Tibial nerve (tissue), 3 donors: ENCODE results near the gene WNK4.
"Not testable (repeated sequence)": the region's sequence is repeated elsewhere in the genome, so short reads cannot be mapped to it uniquely, and the experiment has no call there.

Experiments used
- CTCF ChIP-seq, 5 experiments: fragments of 200-600 bp in 3 of 5; fragments of 450-650 bp in 2 of 5; sonication (generic) in 3 of 5; IDR thresholded peaks; one replicate each; pipeline ENCODE4 v1.5.1; 2016 to 2019; ENCODE audit warnings: antibody characterized with exemption in 5 of 5, mild to moderate bottlenecking in 3 of 5, moderate library complexity in 2 of 5
- POLR2A ChIP-seq, 2 donors: fragments of 450-650 bp; IDR thresholded peaks; one replicate each; pipeline ENCODE4 v1.6.1; 2017; ENCODE audit warnings: antibody characterized with exemption in 2 of 2, mild to moderate bottlenecking in 2 of 2, moderate library complexity in 2 of 2

- not testable (repeated sequence) for TF ChIP-seq POLR2A, CTCF (IDR thresholded peaks at IDR 0.05)
Measured at GRCh38 chr17:42769964-42770363, 10.4 kb upstream of the WNK4 start.
